Mammary epithelial cell (primary cell): ENCODE data around the gene NIPBL.

ENCODE experiments used
- CTCF ChIP-seq, 2 donors: IDR thresholded peaks in 1 of 2; conservative IDR thresholded peaks in 1 of 2; 2 replicates each; pipeline ENCODE4 v1.5.1; 2011 to 2012; ENCODE audit warnings: inconsistent platforms in 2 of 2, low read length in 2 of 2, mild to moderate bottlenecking in 2 of 2, control low read depth in 1 of 2, low read depth in 1 of 2; ENCODE audit not compliant: insufficient read depth in 1 of 2; ENCODE audit errors: extremely low read depth in 1 of 2
- EZH2 ChIP-seq: IDR thresholded peaks from 2 replicates; pipeline ENCODE4 v1.6.1; 2012; ENCODE audit warnings: low read length, inconsistent platforms, borderline replicate concordance

- TF ChIP-seq CTCF (conservative IDR thresholded peaks at IDR 0.05 in 1 of 2, IDR thresholded peaks at IDR 0.05 in 1 of 2; ENCODE audit: extremely low read depth in 1 of 2, insufficient read depth in 1 of 2, low read depth in 1 of 2, low read length in 2 of 2) (no peak), EZH2 (no peak)
Measured at GRCh38 chr5:36938129-36938528, 61.6 kb downstream of the NIPBL start.
